HCT116 (cell line): Measurements from ENCODE around the gene PROX2. TPM values are rescaled to one million over a fixed set of nuclear protein-coding genes. Genes with fewer than 3 reads are reported as not detected.

Source experiments
- ATAC-seq: fragments of 200-7000 bp; cut with Tn5 transposase; 2 replicates; pipeline ENCODE4 v1.9.1; 2020; ENCODE audit warnings: mild to moderate bottlenecking, moderate library complexity
- BruUV-seq: library from RNA; stranded (reverse); fragments of 400-500 nt; replicated peaks from 2 replicates; lab custom pipeline; 2021; lab: Mats Ljungman, UMichigan
- CTCF ChIA-PET: fragments of 300-600 bp; sonication (Branson Sonifier 250); formaldehyde crosslinking; loops from one replicate; lab custom pipeline; 2021; ENCODE audit warnings: antibody characterized with exemption; lab: Charles Lee
- POLR2A ChIA-PET: fragments of 300-600, 350-600 bp; sonication (Branson Sonifier 250); formaldehyde crosslinking; loops from one replicate; lab custom pipeline; 2021; ENCODE audit warnings: antibody characterized with exemption; lab: Charles Lee
- RAD21 ChIA-PET, 2 experiments: fragments of 300-600 bp; sonication (Branson Sonifier 250); formaldehyde crosslinking; loops; one replicate each; lab custom pipeline; 2023; ENCODE audit warnings: low total read pairs in 2 of 2; ENCODE audit not compliant: uncharacterized antibody in 2 of 2, unreplicated experiment in 2 of 2, low non-redundant PET in 1 of 2; lab: Charles Lee
- DNase-seq: peaks from one replicate; pipeline ENCODE4 v3.0.0-alpha.2; 2010; ENCODE audit warnings: low read depth, low spot score
- H2AFZ ChIP-seq: fragments of 200-600 bp; shearing (Covaris generic), sonication (generic); 2 replicates; pipeline ENCODE4 v1.6.1; 2017; ENCODE audit warnings: low read depth, mixed run types, mixed read lengths, antibody characterized with exemption, low read length; ENCODE audit not compliant: poor library complexity, severe bottlenecking
- H3K27ac ChIP-seq: 2 replicates; pipeline ENCODE4 v1.5.1; 2012; ENCODE audit warnings: low read depth, low read length
- H3K27me3 ChIP-seq: fragments of 200-600 bp; sonication (generic); 2 replicates; pipeline ENCODE4 v1.6.1; 2016; ENCODE audit warnings: mixed run types, low read length, mixed read lengths; ENCODE audit not compliant: insufficient read depth
- H3K36me3 ChIP-seq, 2 experiments: fragments of 200-500 bp in 1 of 2; fragments of 200-600 bp in 1 of 2; sonication (Bioruptor generic) in 1 of 2; sonication (generic) in 1 of 2; 2 replicates each; pipeline versions ENCODE4 v1.5.1 to v1.6.1; 2014 to 2016; ENCODE audit warnings: low read length in 2 of 2, inconsistent platforms in 1 of 2, mixed read lengths in 1 of 2, mixed run types in 1 of 2; ENCODE audit not compliant: insufficient read depth in 2 of 2, control insufficient read depth in 1 of 2
- H3K4me1 ChIP-seq, 2 experiments: fragments of 200-600 bp in 1 of 2; sonication (generic) in 1 of 2; 2 replicates each; pipeline versions ENCODE4 v1.5.1 to v1.6.1; 2012 to 2017; ENCODE audit warnings: low read length in 2 of 2, inconsistent platforms in 1 of 2, mild to moderate bottlenecking in 1 of 2, mixed read lengths in 1 of 2, mixed run types in 1 of 2, moderate library complexity in 1 of 2; ENCODE audit not compliant: insufficient read depth in 2 of 2, control insufficient read depth in 1 of 2
- H3K4me2 ChIP-seq: fragments of 200-600 bp; sonication (generic); 2 replicates; pipeline ENCODE4 v1.6.1; 2017; ENCODE audit warnings: mixed run types, low read length, mixed read lengths
- H3K4me3 ChIP-seq, 2 experiments: fragments of 200-600 bp in 1 of 2; sonication (generic) in 1 of 2; replicated peaks in 1 of 2; 2 replicates each; pipeline ENCODE4 v1.5.1; 2011 to 2016; ENCODE audit warnings: low read length in 2 of 2, control low read depth in 1 of 2, low read depth in 1 of 2, mild to moderate bottlenecking in 1 of 2, mixed read lengths in 1 of 2, mixed run types in 1 of 2
- H3K79me2 ChIP-seq: fragments of 200-600 bp; sonication (generic); 2 replicates; pipeline ENCODE4 v1.6.1; 2017; ENCODE audit warnings: mild to moderate bottlenecking, mixed run types, low read length, moderate library complexity, mixed read lengths; ENCODE audit not compliant: insufficient read depth
- H3K9ac ChIP-seq: fragments of 200-600 bp; sonication (generic); 2 replicates; pipeline ENCODE4 v1.6.1; 2016; ENCODE audit warnings: low read length, mixed read lengths
- H3K9me2 ChIP-seq: fragments of 200-600 bp; sonication (generic), shearing (Covaris generic); 2 replicates; pipeline ENCODE4 v1.6.1; 2017; ENCODE audit warnings: mixed run types, mild to moderate bottlenecking, moderate library complexity; ENCODE audit not compliant: insufficient read depth
- H3K9me3 ChIP-seq, 2 experiments: fragments of 200-500 bp in 1 of 2; fragments of 200-600 bp in 1 of 2; sonication (Bioruptor generic) in 1 of 2; sonication (generic) in 1 of 2; 2 replicates each; pipeline ENCODE4 v1.6.1; 2014 to 2017; ENCODE audit warnings: low read length in 2 of 2, mixed read lengths in 2 of 2, inconsistent platforms in 1 of 2, low read depth in 1 of 2, mild to moderate bottlenecking in 1 of 2, mixed run types in 1 of 2, moderate library complexity in 1 of 2; ENCODE audit not compliant: control insufficient read depth in 1 of 2, insufficient read depth in 1 of 2
- H4K20me1 ChIP-seq: fragments of 200-600 bp; sonication (generic), shearing (Covaris generic); 2 replicates; pipeline ENCODE4 v1.6.1; 2017; ENCODE audit warnings: mixed run types, mild to moderate bottlenecking, moderate library complexity; ENCODE audit not compliant: insufficient read depth
- CBX3 ChIP-seq: IDR thresholded peaks from 2 replicates; pipeline ENCODE4 v1.6.1; 2012; ENCODE audit warnings: low read depth
- CEBPB ChIP-seq: IDR thresholded peaks from 2 replicates; pipeline ENCODE4 v1.6.1; 2012; ENCODE audit warnings: low read depth
- ELF1 ChIP-seq: IDR thresholded peaks from 2 replicates; pipeline ENCODE4 v1.6.1; 2012; ENCODE audit warnings: low read depth, borderline replicate concordance
- JUND ChIP-seq: IDR thresholded peaks from 2 replicates; pipeline ENCODE4 v1.6.1; 2012
- POLR2AphosphoS5 ChIP-seq: IDR thresholded peaks from 2 replicates; pipeline ENCODE4 v1.6.1; 2011; ENCODE audit warnings: mild to moderate bottlenecking, low read depth, low read length, moderate library complexity
- SRF ChIP-seq: IDR thresholded peaks from 2 replicates; pipeline ENCODE4 v1.6.1; 2012; ENCODE audit warnings: low read depth
- TCF7L2 ChIP-seq: IDR thresholded peaks from 2 replicates; pipeline ENCODE4 v1.7.0; 2011; ENCODE audit warnings: borderline replicate concordance, inconsistent platforms; ENCODE audit not compliant: insufficient read depth, insufficient read length; ENCODE audit errors: extremely low read depth
- ZFX ChIP-seq: fragments of 450-650 bp; IDR thresholded peaks from 2 replicates; pipeline ENCODE4 v1.6.1; 2017
- ZNF274 ChIP-seq: fragments of 200-500 bp; sonication (Bioruptor generic); IDR thresholded peaks from 2 replicates; pipeline ENCODE4 v1.6.1; 2014; ENCODE audit warnings: mild to moderate bottlenecking, low read depth, low read length, inconsistent platforms
- intact Hi-C: fragments of 100-400 bp; cut with micrococcal nuclease; formaldehyde crosslinking; loops from 2 replicates; pipeline ENCODE4 v1.10.0; 2022
- total RNA-seq: library from RNA; stranded (reverse); gene quantifications from one replicate; pipeline ENCODE4 v1.2.1, GENCODE V29; 2021; ENCODE audit not compliant: unreplicated experiment
- TF ChIP-seq, protein P1 (sequence below): IDR thresholded peaks from 2 replicates; pipeline ENCODE4 v1.6.1; 2012
- TF ChIP-seq, protein P2 (sequence below): IDR thresholded peaks from 2 replicates; pipeline ENCODE4 v1.6.1; 2012; ENCODE audit warnings: low read depth
- TF ChIP-seq, protein P3 (sequence below): IDR thresholded peaks from 2 replicates; pipeline ENCODE4 v1.6.1; 2011; ENCODE audit warnings: mild to moderate bottlenecking, low read length, moderate library complexity; ENCODE audit not compliant: insufficient replicate concordance; ENCODE audit errors: extremely low read depth

Gene PROX2
- total RNA-seq, 1 experiment from 2014 or later, result not detected

DNA sequence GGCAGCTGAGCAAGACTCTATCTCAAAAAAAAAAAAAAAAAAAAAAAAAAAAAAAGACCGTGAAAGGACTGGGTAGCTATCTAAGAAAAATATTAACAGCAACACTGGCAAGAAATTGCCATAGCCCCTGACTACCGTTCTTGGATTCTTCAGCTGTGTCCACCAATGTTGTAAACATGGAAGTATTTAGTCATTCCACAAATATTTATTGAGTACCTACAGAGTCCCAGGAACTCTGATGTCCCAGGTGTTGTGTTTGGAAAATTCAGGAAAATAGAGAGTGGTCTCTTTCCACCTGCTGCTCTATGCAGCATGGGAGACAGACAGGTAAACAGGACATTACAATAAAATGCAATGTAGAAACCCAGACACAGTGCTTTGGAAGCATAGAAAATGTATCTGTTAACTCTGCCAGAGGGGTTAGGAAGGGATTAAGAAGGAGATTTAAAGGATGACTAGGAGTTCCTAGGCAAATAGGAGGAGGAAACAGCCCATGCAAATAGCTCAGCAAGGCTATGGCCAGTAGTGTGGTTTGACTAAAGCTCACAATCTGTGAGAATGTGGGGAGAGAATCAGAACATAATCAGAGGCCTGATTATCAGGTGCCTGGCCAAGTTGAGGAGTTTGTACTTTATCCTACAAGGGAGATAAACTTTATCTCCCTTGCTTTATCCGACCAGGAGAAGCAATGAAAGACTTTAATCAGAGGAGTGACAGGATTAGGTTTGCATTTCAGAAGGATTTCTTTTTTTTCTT, 3.7 kb upstream of the PROX2 start:
- H3K79me2 ChIP-seq, result peaks cover 29% of the 10 kb centered on the region
- H3K9me2 ChIP-seq, result no peaks in the 10 kb centered on the region
- H3K27ac ChIP-seq, result no peak overlapping the region
- RAD21 ChIA-PET, result interaction anchor here (0.6 to 0.7 kb wide), 3 partner anchors 41 to 284 kb away, joined by 4 to 5 read pairs (median 4); no protein-coding TSS in a partner anchor
- H3K4me1 ChIP-seq, result peaks cover 16 to 17% of the 10 kb centered on the region in 2 experiments
- H2AFZ ChIP-seq, result no peak overlapping the region
- H3K9me3 ChIP-seq, result no peaks in the 10 kb centered on the region
- no peak for DNase-seq
- H3K27me3 ChIP-seq, result no peaks in the 10 kb centered on the region
- no TSS peak for BruUV-seq
- no peak for ATAC-seq
- no peak overlapping the region for H3K4me3 ChIP-seq
- POLR2A ChIA-PET, result interaction anchor here (0.7 kb wide), 1 partner anchor 9 kb away, joined by 3 read pairs; no protein-coding TSS in a partner anchor
- H3K4me2 ChIP-seq, result no peak overlapping the region
- intact Hi-C loops, result no loop called here
- H3K9ac ChIP-seq, result no peak overlapping the region
- peaks cover 6% of the 10 kb centered on the region; the same call in 1 of the 2 replicates for H4K20me1 ChIP-seq
- peaks cover 3 to 7% of the 10 kb centered on the region in 2 experiments; a peak in 1 of 4 replicates for H3K36me3 ChIP-seq
- CTCF ChIA-PET, result interaction anchor here (1.7 to 5.3 kb wide), 2 partner anchors 19 to 26 kb away, joined by 8 to 27 read pairs; no protein-coding TSS in a partner anchor
- TF ChIP-seq POLR2AphosphoS5, result no peak
- TF ChIP-seq, protein P1, sequence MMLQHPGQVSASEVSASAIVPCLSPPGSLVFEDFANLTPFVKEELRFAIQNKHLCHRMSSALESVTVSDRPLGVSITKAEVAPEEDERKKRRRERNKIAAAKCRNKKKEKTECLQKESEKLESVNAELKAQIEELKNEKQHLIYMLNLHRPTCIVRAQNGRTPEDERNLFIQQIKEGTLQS, result no peak
- TF ChIP-seq CEBPB, result no peak
- no peak for TF ChIP-seq ZNF274
- no peak for TF ChIP-seq ZFX

DNA sequence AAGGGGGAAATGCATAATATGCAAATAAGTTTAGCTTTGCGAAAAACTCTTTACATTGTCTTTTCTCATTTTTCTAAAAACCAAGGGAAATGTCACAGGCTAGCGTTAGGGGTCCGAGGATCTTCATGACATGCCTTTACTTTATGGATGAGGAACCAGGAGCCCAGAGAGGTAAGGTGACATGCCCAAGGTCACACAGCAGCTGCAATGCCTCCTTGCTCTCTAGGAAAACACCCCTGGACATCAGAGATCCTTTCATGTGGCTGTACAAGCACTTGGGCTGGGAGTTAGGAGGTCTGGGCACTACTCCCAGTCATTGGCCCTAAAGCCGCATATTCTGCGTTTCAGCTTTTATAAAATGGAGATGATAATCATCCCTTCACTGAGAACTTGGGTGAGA, 741 bp downstream of the PROX2 start:
- POLR2A ChIA-PET, result no interaction called here
- CTCF ChIA-PET, result interaction anchor here (7.1 kb wide), 1 partner anchor 14 kb away, joined by 54 read pairs; no protein-coding TSS in a partner anchor
- Histone ChIP-seq H4K20me1 (no peaks in the 10 kb centered on the region), H3K27me3 (no peaks in the 10 kb centered on the region), H3K9ac (no peak overlapping the region), H3K4me2 (no peak overlapping the region), H2AFZ (no peak overlapping the region), H3K4me3 (no peak overlapping the region), H3K9me3 (no peaks in the 10 kb centered on the region), H3K79me2 (no peaks in the 10 kb centered on the region), H3K9me2 (no peaks in the 10 kb centered on the region), H3K27ac (no peak overlapping the region), H3K4me1 (no peaks in the 10 kb centered on the region), H3K36me3 (no peaks in the 10 kb centered on the region)
- ATAC-seq (no peak), DNase-seq (no peak)
- no TSS peak for BruUV-seq
- intact Hi-C loops, result no loop called here
- RAD21 ChIA-PET, result no interaction called here
- TF ChIP-seq, protein P2, sequence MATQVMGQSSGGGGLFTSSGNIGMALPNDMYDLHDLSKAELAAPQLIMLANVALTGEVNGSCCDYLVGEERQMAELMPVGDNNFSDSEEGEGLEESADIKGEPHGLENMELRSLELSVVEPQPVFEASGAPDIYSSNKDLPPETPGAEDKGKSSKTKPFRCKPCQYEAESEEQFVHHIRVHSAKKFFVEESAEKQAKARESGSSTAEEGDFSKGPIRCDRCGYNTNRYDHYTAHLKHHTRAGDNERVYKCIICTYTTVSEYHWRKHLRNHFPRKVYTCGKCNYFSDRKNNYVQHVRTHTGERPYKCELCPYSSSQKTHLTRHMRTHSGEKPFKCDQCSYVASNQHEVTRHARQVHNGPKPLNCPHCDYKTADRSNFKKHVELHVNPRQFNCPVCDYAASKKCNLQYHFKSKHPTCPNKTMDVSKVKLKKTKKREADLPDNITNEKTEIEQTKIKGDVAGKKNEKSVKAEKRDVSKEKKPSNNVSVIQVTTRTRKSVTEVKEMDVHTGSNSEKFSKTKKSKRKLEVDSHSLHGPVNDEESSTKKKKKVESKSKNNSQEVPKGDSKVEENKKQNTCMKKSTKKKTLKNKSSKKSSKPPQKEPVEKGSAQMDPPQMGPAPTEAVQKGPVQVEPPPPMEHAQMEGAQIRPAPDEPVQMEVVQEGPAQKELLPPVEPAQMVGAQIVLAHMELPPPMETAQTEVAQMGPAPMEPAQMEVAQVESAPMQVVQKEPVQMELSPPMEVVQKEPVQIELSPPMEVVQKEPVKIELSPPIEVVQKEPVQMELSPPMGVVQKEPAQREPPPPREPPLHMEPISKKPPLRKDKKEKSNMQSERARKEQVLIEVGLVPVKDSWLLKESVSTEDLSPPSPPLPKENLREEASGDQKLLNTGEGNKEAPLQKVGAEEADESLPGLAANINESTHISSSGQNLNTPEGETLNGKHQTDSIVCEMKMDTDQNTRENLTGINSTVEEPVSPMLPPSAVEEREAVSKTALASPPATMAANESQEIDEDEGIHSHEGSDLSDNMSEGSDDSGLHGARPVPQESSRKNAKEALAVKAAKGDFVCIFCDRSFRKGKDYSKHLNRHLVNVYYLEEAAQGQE, result no peak
- TF ChIP-seq SRF, result no peak
- TF ChIP-seq TCF7L2, result no peak
- no peak for TF ChIP-seq CEBPB
- no peak for TF ChIP-seq ELF1
- TF ChIP-seq, protein P3, sequence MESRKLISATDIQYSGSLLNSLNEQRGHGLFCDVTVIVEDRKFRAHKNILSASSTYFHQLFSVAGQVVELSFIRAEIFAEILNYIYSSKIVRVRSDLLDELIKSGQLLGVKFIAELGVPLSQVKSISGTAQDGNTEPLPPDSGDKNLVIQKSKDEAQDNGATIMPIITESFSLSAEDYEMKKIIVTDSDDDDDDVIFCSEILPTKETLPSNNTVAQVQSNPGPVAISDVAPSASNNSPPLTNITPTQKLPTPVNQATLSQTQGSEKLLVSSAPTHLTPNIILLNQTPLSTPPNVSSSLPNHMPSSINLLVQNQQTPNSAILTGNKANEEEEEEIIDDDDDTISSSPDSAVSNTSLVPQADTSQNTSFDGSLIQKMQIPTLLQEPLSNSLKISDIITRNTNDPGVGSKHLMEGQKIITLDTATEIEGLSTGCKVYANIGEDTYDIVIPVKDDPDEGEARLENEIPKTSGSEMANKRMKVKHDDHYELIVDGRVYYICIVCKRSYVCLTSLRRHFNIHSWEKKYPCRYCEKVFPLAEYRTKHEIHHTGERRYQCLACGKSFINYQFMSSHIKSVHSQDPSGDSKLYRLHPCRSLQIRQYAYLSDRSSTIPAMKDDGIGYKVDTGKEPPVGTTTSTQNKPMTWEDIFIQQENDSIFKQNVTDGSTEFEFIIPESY, result no peak
- TF ChIP-seq JUND, result no peak
- TF ChIP-seq CBX3, result no peak
